HG02884 (cell line): ENCODE measurements around the gene TRIM7.
A peak's percentile ranks its signal among the peaks of the same experiment; 100 is the strongest.
"Not testable (repeated sequence)": the region's sequence is repeated elsewhere in the genome, so short reads cannot be mapped to it uniquely, and the experiment has no call there.

ENCODE experiments used
- ATAC-seq: cut with Tn5 transposase; IDR thresholded peaks from one replicate; pipeline ENCODE4 v1.9.1; 2021; ENCODE audit warnings: mild to moderate bottlenecking, moderate library complexity; ENCODE audit not compliant: unreplicated experiment

Gene TRIM7

DNA sequence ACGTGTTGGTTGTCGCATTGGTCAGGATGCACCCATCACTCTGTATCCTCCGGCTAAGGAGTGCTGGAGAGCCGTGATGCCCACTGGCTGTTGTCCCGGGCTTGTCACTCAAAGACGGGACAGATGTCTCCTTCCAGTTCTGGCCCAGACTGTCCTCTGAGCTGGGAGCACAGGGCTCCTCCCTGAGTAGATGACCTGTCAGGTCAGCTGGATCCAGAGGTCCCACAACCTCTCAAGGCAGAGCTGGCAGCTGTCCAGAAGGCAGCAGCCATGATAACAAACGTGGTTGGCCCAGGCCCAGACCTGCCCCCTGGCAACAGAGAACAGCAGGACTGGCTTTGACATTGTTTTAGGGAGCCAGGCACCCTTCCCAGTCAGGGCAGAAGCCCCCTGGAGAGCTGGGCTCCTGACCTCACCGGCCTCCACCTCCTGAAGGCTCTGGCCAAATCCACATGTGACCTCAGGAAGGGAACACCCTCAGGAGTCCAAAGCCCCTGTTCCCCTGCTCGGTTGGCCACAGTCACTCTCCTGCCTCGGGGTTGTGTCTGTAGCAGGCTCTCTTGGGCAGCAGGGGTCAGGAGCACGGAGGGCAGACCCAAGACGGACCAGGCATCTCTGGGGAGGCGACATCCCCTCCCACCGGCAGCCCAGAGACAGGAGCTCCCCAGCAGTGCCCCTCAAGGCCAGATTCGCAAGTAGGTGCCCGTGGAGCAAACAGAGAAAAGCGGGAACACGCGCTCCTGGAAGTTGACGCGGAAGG lies 10.3 kb downstream of the TRIM7 start:
- no peak for ATAC-seq

DNA sequence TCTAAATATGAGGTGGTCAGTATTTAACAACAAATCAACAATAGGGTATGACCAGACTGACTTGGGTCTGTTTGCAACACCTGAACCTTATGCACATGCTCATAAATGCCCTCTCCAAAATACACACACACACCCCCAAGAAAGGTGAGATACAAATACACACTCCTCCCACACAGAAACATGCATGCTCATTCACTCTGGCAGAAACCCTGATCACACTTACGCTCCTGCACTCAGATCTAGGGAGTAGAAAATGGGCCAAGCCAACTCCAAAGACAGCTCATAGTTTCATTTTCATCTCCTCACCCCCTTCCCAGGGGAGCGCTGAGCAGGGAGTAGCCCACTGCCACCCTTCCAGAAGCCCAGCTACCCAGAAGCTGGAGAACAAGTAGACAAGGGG lies 11.3 kb downstream of the TRIM7 start:
- no peak for ATAC-seq

DNA sequence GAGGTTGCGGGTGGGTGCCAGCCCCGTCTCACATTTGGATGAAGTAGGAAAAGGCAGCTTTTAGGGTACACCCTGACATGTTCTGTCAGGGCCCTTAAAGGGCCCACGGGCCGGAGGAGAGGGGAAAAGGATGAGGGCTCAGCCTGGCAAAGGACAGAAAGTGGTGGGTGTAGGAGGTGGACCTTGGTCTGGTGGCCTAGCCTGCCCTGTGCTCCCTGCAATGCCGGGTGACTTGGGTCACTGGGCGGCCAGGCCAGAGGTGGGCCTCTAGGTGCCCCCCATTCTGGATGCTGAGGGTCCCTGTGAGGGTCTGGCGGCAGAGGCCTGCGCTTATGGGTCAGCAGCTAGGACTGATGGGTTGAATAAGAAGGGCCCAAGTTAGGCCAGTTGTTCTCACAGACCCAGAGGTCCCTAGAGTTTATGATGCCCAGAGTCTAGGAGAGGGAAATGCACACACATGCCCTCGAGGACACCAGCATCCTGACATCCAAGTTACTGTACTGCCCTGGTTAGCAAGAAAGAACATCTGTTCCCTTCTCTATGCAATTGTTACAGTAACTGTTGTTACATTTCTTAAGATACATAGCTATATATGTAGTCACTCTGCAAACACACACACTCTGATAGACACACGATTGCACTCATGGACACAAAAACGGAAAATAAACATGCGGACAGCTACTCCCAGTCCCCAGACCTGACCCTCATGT lies 12.5 kb downstream of the TRIM7 start:
- no peak for ATAC-seq

DNA sequence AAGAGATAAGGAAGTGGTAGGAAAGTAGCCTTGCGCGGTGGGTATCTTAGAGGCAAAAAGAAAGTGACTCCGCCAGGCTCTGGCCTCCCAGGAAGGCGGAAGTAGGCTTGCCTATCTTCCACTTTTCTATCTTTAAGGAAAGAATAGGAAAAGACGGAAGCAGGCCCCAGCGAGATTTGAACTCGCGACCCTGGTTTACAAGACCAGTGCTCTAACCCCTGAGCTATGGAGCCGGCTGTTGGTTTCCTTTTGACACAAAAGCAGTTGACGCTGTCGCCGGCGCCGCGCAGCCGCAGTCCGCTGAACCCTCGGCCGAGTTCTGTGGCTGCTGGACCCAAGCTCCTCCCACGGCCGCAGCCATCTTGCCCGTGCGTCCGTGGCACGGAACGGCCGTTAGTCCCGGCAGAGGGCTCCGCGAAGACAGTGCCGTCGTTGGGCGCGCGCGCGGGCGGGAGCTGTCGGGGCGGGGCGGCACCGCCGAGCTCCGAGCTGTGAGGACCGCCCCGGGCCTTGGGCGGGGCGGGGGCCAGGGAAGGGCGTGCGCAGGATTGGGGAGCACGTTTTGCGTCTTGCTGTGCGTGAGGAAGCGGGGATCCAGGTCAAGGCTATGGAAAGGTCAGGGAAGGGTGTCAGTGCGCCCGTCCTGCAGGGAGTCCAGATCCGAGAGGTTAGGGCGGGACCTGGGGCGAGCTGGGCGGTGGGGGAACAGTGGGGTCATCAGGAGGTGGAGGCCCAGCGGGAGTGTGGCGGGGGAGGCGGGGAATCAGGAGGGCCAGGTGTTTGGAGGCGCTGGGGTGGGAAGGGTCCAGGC lies 13.3 kb downstream of the TRIM7 start:
- peak; percentile 51 for ATAC-seq

DNA sequence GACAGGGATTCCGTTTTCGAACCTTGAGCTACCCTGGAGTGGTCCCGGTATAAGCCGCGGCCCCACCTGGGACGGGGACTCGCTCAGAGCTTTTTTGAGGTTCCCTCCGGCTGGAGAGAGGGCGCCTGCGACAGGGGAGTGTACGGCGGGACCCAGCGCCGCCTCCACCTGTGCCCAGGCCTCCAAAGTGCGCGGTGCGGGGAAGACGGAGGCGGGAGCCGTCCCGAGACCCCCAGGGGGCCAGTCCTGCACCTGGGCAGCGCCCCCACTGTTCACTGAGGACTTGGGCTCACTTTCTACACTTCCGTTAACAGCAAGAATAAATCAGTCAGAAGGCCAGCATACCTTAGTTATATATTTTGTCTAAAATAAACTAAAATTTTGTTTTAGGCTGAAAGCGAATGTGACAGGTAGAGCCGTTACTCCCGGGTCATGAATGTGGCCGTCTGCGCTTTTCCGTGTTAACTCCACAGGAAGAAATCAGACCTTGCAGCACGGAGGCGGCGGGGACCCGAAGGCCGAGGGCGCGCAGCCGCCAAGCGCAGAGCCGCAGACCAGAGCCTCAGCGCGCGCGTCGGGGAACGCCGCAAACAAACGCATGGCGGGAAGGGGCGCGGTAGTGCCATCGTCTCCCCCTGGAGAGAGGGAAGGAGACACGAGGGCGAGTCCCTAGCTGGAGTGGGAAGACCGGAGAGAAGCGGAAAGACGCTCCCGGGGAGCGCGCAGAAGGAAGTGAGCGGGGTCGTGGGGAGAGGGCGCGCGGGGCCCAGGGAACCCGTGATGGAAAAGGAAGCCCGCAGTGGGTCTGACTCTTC lies 14.1 kb downstream of the TRIM7 start:
- ATAC-seq: peak; percentile 3

DNA sequence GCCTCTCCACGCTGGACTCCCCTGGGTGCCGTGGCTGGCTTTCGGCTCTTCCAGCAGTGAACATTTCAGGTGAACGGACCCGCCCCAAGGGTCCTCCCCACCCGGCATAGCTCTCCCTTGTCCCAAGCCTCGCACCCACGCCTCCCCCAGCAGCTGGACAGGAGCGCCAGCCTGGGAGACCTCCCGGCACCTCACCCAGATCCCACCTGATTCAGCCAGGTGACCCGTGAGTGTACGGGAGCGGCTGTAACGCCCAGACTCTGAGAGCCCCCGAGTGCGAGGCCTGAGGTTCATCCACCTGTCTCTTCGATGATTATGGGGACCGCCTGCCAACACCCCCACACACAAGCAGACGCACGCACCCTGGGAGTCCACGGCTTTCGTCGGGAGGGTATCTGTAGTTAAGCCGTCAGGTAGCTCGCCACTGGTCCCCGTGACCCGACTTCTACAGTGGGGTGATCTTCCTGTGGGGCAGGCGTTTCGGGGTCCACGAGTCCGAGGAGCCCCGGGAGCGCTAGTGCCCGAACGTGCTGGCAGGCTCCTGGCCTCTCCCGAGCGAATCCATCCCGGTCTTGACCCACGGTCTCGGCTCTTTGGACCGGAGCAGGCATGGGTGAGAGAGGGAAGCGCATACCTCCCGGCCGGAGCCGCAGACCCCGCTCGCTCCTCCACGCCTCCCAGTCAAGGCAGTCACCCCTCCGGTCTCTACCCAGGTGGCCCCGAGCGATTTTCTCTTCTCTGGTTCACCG lies 14.9 kb downstream of the TRIM7 start:
- no peak for ATAC-seq

DNA sequence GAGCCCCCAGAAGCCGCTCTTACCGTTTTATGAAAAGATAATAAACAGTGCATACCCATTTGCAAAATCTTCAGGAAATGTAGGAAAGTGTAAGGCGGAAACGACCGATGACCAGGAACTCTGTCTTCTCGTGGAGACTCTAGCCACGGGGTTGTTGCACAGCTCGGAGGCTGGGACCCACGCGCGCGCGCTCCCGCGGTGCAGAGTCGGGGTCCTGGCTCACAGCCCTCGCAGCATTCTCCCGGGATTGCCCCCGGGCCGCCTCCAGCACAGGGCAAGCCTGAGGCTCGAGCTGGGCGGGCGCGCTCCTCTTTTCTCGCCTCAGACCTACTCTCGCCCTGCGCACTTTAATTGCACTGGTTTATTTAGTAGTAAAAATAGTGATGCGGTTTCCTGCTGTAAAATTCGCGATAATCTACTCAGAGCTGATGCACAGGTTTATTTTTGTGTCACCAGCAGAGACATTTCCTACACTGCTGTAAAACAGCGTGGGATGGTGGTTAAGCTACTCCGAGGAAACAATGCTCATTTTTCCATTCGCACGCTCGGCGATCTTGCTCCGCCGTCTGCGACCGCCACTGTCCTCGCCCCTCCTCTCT lies 15.5 kb downstream of the TRIM7 start:
- no peak for ATAC-seq

DNA sequence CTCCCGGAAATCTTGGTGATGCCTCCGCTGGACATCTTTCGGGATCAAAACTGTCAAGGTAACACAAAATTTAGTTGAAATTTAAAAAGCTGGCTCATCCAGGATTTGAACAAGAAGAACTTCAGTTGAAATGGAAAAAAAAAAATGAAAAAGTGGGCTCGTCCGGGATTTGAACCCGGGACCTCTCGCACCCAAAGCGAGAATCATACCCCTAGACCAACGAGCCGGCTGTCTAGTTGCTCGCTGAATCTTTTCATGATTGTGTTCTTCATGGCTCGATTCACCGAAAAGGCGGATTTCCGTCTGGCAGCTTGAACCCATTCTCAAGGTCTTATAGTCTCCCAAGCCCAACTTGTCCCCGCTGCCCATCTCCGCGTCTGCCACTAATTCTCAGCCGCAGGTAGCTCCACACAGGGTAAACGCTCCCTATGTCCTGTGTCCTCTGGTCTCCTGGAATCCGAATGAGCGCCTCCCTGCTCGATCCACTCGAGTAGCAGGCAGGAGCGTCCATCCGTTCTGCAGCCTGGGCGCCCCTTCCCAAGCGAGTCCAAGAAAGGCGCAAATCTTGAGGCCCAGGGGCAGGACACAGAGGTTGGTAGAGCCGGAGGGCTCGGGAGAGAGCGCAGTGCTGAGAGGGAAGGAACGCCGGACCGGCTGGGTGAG lies 16.2 kb downstream of the TRIM7 start:
- ATAC-seq: no peak

DNA sequence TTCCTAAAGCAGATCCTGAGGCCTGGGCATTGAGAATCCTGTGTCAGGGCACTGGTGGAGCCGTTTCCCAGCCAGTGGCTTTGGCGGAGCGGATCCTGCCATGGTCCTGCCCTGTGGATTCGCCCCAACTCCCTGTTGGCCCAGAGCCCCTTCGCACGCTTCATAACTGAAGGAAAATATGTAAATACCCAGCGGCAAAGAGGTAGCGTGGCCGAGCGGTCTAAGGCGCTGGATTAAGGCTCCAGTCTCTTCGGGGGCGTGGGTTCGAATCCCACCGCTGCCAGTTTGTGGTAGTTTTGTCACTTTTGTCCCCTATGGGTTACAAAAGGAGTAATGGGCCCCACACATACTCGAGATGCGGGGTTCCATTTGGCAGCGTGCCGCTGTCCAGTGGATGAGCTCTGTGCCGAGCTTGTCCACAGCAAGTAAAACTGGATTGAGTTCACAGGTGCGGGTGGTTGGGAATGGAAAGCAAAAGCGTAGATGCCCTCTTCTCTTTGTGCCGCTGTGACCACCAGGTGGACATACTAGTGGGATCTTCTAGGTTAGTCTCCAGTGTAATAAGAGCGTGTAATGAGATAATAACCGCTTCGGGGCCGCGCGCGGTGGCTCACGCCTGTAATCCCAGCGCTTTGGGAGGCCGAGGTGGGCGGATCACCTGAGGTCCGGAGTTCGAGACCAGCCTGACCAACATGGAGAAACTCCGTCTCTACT lies 17.3 kb downstream of the TRIM7 start:
- ATAC-seq: no peak

DNA sequence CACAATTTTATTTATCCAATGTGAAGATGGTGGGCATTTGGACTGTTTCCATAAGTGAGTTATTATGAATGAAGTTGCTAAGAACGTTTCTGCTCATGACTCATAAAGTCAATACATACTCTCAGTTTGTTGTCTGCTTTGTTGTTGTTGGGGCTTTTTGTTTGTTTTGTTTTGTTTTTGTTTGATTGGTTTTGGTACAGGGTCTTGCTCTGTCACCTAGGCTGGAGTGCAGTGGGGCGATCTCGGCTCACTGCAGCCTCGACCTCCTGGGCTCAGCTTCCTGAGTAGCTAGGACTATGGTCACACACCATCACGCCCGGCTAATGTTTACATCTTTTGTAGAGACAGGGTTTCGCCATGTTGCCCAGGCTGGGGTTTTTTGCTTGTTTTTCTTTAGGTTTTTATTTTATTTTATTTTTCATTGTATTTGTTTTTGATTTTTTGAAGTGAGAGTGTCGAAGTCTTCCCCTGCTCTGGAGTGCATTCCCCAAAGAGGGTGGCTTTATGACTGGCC lies 18.0 kb downstream of the TRIM7 start:
- ATAC-seq: no peak

DNA sequence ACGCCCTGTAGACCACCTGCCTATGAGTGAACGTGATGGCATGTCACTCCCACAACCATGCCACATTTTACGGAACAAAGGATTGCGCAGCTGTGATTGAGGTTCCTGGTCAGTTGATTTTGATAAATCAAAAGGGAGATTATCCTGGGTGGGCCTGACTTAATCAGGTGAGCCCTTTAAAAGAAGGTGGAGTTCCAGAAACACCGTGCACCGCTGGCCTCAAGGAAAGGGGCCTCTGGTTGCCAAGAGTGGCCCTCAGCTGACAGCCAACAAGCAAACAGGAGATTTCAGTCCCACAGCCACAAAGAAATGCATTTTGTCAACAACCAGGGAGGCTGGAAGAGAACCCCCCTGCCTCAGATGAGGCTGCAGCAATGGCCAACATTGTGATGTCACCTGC lies 19.0 kb downstream of the TRIM7 start:
- no peak for ATAC-seq

DNA sequence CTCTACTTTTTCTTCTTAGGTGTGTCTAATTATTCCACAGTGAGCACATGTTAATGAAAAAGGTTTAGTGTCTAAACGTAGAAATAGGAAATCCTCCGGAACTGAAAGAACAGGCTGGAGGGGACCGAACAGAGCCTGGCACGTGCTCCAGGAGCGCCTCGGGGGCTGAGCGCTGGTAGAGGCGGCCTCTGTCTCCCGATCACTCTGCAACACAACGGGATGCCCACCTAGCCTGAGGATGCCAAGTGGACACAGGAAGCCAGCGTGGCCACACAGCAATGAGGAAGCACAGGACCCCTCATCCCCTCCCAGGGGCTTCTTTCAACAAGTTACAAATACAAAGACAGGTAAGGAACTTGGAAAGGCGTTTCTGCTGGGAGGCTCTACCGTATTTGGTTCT lies 19.4 kb downstream of the TRIM7 start:
- no peak for ATAC-seq

DNA sequence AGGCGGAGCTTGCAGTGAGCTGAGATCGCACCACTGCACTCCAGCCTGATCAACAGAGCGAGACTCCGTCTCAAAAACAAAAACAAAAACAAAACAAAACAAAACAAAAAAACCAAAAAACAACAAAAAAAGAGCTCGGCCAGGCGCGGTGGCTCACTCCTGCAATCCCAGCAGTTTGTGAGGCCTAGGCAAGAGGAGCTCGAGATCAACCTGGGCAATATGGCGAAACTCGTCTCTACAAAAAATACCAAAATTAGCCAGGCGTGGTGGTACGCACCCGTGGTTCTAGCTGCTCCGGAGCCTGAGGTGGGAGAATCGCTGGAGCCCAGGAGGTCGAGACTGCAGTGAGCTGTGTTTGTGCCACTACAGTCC lies 20.2 kb downstream of the TRIM7 start:
- ATAC-seq: no peak

DNA sequence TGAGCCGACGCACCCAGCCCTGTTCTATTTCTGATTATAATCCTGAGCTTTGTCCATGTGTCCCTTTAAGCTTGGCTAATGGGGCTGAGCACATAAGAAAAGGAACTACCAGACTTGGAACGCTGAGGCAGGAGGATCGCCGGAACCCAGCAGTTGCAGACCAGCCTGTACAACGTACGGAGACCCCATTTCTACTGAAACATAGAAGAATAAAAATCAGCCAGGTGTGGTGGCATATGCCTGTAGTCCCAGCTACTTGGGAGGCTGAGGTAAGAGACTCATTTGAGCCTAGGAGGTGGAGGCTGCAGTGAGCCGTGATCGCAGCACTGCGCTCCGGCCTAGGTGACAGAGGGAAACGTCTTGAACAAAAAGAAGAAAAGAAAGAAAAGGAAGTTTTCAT lies 22.3 kb downstream of the TRIM7 start:
- no peak for ATAC-seq

DNA sequence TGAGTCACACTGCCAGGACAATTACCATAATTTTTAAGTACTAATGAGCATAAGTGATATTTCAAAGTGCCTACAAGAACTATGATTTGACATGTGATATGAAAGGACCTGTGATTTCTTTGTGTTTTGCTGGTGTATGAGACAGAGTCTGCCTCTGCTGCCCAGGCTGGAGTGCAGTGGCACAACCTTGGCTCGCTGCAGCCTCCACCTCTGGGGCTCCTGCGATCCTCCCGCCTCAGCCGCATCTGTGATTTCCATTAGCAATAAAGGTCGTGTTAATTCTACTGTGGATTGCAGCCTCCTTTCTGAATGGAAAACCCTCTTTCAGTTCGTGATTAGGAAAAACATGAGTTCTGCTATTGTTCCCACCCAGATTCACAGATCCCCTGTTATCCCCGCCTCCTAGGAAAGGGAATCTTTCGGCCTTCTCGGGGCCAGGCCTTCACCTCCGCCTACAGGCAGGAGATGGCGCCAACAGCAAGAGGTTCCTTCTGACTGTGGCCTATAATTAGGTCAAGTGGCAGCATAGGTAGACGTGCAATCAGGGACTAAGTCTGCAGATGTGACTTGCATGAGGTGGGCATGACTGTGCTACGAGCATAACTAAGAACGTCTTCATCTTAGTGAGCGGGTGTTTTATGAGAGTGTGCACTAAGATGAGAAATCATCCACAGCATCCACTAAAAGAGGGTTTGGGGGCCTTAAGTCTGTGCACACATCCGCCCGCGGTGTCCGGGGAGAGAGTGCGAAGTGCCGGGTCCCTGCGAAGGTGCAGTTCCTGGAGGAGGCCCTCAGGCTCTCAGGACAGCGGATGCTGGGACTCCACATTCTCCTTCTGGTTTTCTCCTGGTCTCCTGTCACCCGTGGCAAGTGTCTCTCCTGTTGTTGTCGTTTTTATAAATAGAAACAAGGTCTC lies 23.1 kb downstream of the TRIM7 start:
- ATAC-seq: peak; percentile 74

DNA sequence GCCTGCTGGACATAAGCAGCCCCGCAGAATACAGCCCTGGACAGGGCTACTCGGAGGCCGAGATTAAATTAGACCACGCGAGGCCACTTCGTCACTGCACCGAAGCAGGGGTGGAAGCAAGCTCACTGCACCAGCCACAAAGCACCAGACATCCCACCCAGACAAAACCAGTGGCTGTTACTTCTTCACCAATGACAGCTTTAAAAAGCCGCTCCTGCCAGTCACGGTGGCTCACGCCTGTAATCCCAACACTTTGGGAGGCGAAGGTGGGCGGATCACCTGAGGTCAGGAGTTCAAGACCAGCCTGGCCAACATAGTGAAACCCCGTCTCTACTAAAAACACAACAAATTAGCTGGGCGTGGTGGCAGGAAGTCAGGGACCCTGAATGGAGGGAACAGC lies 27.4 kb downstream of the TRIM7 start:
- ATAC-seq: not testable (repeated sequence)

DNA sequence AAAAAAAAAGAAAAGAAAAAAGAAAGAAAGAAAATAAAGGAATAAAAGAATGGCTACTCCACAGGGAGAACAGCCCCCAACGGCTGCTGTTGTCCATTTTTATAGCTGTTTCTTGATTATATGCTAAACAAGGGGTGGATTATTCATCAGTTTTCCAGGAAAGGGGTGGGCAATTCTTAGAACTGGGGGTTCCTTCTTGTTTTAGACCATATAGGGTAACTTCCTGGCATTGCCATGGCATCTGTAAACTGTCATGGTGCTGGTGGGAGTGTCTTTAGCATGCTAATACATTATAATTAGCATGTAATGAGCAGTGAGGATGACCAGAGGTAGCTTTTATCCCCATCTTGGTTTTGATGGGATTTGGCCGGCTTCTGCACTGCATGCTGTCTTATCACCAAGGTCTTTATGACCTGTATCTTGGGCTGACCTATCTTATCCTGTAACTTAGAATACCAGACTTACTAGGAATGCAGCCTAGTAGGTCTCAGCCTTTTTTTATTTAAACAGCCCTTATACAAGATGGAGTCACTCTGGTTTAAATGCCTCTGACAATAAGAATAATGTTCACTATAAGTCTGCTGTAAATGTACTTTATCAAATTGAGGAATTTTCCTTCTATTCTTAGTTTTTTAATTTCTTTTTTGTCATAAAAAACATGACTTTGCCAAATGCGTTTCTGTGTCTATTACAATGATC lies 28.6 kb downstream of the TRIM7 start:
- ATAC-seq: no peak
